Gastrocnemius medialis (tissue), 4 donors: Measurements from ENCODE around the gene LRRC15. TPM values are rescaled to one million over a fixed set of nuclear protein-coding genes. Genes with fewer than 3 reads are reported as not detected.

Experiments used
- ATAC-seq, 2 donors: fragments of 150-250 bp; one replicate each; pipeline ENCODE4 v1.9.1; 2016
- DNase-seq, 2 donors: peaks; one replicate each; pipeline ENCODE4 v3.0.0-alpha.2; 2019
- H3K27ac ChIP-seq, 4 donors: fragments of 200-600 bp; sonication (generic); 1 replicate in 1 of 4; 2 replicates in 3 of 4; pipeline ENCODE4 v1.5.1; 2016 to 2018; ENCODE audit warnings: mild to moderate bottlenecking in 2 of 4, moderate library complexity in 1 of 4
- H3K27me3 ChIP-seq, 3 donors: fragments of 200-600 bp; sonication (generic) in 2 of 3; 1 replicate in 1 of 3; 2 replicates in 2 of 3; pipeline versions ENCODE4 v1.5.1 to v1.6.0; 2016 to 2019; ENCODE audit warnings: mild to moderate bottlenecking in 1 of 3, moderate library complexity in 1 of 3
- H3K36me3 ChIP-seq, 2 donors: fragments of 200-600 bp; sonication (generic) in 1 of 2; one replicate each; pipeline ENCODE4 v1.5.1; 2017 to 2018
- H3K4me1 ChIP-seq, 2 donors: fragments of 200-600 bp; sonication (generic) in 1 of 2; one replicate each; pipeline ENCODE4 v1.5.1; 2016 to 2017; ENCODE audit warnings: mild to moderate bottlenecking in 2 of 2
- H3K4me3 ChIP-seq, 4 donors: fragments of 200-600 bp; sonication (generic) in 3 of 4; 1 replicate in 1 of 4; 2 replicates in 3 of 4; pipeline ENCODE4 v1.5.1; 2016 to 2019; ENCODE audit warnings: mild to moderate bottlenecking in 2 of 4
- H3K9me3 ChIP-seq, 3 donors: fragments of 200-600 bp; sonication (generic) in 2 of 3; 1 replicate in 1 of 3; 2 replicates in 2 of 3; pipeline ENCODE4 v1.5.1; 2016 to 2019
- POLR2A ChIP-seq, 2 donors: fragments of 450-650 bp; IDR thresholded peaks; one replicate each; pipeline ENCODE4 v1.6.1; 2017; ENCODE audit warnings: antibody characterized with exemption in 2 of 2, mild to moderate bottlenecking in 2 of 2, moderate library complexity in 2 of 2
- in situ Hi-C, 4 donors: fragments of 200-750 bp; cut with MboI; loops; one replicate each; pipeline versions ENCODE4 v1.15.0 to v1.8.0; 2017; ENCODE audit warnings: low sequenced_read_pairs in 4 of 4
- intact Hi-C: fragments of 100-400 bp; cut with DNase I; formaldehyde crosslinking; loops from one replicate; pipeline ENCODE4 v1.15.1; 2023; ENCODE audit warnings: low total_unique reads
- total RNA-seq, 4 donors: library from RNA; depleted of rRNA; stranded (reverse); fragments of >200 nt; gene quantifications; one replicate each; pipeline versions ENCODE4 v1.1.0 to v1.2.3, GENCODE V29; 2016
- TF ChIP-seq, protein P1 (sequence below), 5 experiments: fragments of 450-650 bp in 3 of 5; fragments of 200-600 bp in 2 of 5; sonication (generic) in 2 of 5; IDR thresholded peaks in 4 of 5; conservative IDR thresholded peaks in 1 of 5; 1 replicate in 4 of 5; 2 replicates in 1 of 5; pipeline ENCODE4 v1.5.1; 2016 to 2019; ENCODE audit warnings: antibody characterized with exemption in 5 of 5, mild to moderate bottlenecking in 3 of 5, moderate library complexity in 3 of 5

LRRC15 gene
- total RNA-seq, 4 donors from 2014 or later: 0.05 TPM; not detected in 3

- Histone ChIP-seq H3K9me3 (no peaks in the 10 kb centered on the region), H3K36me3 (no peaks in the 10 kb centered on the region), H3K4me1 (no peaks in the 10 kb centered on the region), H3K27me3 (peaks cover 0 to 5% (median 0%) of the 10 kb centered on the region in 3 donors), H3K4me3 (no peak overlapping the region), H3K27ac (no peak overlapping the region)
- ATAC-seq (no peak), DNase-seq (no peak)
- in situ Hi-C loops (no loop called here), intact Hi-C loops (no loop called here)
- TF ChIP-seq, protein P1, sequence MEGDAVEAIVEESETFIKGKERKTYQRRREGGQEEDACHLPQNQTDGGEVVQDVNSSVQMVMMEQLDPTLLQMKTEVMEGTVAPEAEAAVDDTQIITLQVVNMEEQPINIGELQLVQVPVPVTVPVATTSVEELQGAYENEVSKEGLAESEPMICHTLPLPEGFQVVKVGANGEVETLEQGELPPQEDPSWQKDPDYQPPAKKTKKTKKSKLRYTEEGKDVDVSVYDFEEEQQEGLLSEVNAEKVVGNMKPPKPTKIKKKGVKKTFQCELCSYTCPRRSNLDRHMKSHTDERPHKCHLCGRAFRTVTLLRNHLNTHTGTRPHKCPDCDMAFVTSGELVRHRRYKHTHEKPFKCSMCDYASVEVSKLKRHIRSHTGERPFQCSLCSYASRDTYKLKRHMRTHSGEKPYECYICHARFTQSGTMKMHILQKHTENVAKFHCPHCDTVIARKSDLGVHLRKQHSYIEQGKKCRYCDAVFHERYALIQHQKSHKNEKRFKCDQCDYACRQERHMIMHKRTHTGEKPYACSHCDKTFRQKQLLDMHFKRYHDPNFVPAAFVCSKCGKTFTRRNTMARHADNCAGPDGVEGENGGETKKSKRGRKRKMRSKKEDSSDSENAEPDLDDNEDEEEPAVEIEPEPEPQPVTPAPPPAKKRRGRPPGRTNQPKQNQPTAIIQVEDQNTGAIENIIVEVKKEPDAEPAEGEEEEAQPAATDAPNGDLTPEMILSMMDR (IDR thresholded peaks at IDR 0.05 in 4 of 5, conservative IDR thresholded peaks at IDR 0.05 in 1 of 5): no peak
- TF ChIP-seq POLR2A (IDR thresholded peaks at IDR 0.05): no peak
Measured at GRCh38 chr3:194306771-194307640, 62.5 kb downstream of the LRRC15 start.

DNA sequence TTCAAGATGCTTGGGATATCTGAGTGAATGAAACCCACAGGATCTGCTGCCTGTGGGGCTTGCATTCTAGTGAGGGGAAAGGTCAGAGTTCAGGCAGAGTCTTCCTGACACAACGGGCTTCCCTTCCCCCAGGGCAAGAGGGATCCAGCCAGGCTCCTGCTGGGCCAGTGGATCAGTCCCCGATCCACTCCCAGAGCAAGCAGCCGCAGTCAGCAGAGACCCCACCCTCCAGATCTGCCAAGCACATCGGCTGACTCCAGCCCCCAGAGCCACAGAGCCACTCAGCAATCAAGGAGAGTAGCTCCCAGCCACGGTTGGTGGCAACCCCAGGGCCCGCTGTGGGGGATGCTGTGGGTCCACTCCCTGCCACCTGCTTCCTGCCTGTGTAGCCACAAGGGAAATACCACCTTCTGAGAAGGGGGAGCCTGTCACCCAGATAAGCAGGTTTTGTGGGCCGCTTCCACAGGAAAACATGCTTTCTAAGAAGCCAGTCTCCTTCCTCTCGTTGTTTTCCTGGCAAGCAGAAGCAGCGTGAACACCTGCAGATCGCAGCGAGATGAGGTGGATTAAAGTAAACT is 63.3 kb downstream of the LRRC15 start:
- Histone ChIP-seq H3K27ac (no peak overlapping the region), H3K4me1 (no peaks in the 10 kb centered on the region), H3K9me3 (no peaks in the 10 kb centered on the region), H3K27me3 (peaks cover 0 to 5% (median 0%) of the 10 kb centered on the region in 3 donors), H3K36me3 (no peaks in the 10 kb centered on the region), H3K4me3 (no peak overlapping the region)
- intact Hi-C loops: no loop called here
- DNase-seq: no peak
- ATAC-seq: no peak
- TF ChIP-seq, protein P1 (IDR thresholded peaks at IDR 0.05 in 4 of 5, conservative IDR thresholded peaks at IDR 0.05 in 1 of 5): no peak
- no peak for TF ChIP-seq POLR2A (IDR thresholded peaks at IDR 0.05)
- in situ Hi-C loops: no loop called here

- no peak for TF ChIP-seq POLR2A (IDR thresholded peaks at IDR 0.05)
- TF ChIP-seq, protein P1 (IDR thresholded peaks at IDR 0.05 in 4 of 5, conservative IDR thresholded peaks at IDR 0.05 in 1 of 5): no peak
- Histone ChIP-seq H3K4me3 (no peak overlapping the region), H3K36me3 (no peaks in the 10 kb centered on the region), H3K9me3 (no peaks in the 10 kb centered on the region), H3K27ac (no peak overlapping the region), H3K27me3 (peaks cover 0 to 5% (median 0%) of the 10 kb centered on the region in 3 donors), H3K4me1 (peaks cover 0 to 5% of the 10 kb centered on the region in 2 donors)
- DNase-seq: no peak
- no peak for ATAC-seq
- in situ Hi-C loops: no loop called here
- intact Hi-C loops: no loop called here
Measured at GRCh38 chr3:194305356-194306108, 64.0 kb downstream of the LRRC15 start.

Other genes with a start within 250 kb of the LRRC15 start
- 10 to 100 TPM in 3 of 4 donors, 1 to 10 TPM in 1; 9.7 to 38.3 (median 27.8) TPM for gene HES1, start 233.6 kb downstream of the LRRC15 start, total RNA-seq
- gene CPN2, start 18.4 kb downstream of the LRRC15 start, total RNA-seq: 1 to 10 TPM in 1 of 4 donors, under 1 TPM in 1, not detected in 2; 0.46 to 1.1 TPM
- gene GP5, start 29.5 kb upstream of the LRRC15 start, total RNA-seq: under 1 TPM in 1 of 4 donors, not detected in 3; 0.10 TPM
- gene ATP13A3, start 117.3 kb upstream of the LRRC15 start, total RNA-seq: 10 to 100 TPM; 31.8 to 90.2 (median 57.3) TPM